ENCODE results near the gene UCK2. TPM values are rescaled to one million over a fixed set of nuclear protein-coding genes. Genes with fewer than 3 reads are reported as not detected.

Gene UCK2
- total and polyA plus RNA-seq, 2 donors (not counting 1 experiment from before 2014, with no cell fraction given): 8.9 to 11.5 TPM

GRCh38 chr1:165960136-165960535 is 132.7 kb downstream of the UCK2 start:
- H3K4me1 Mint-ChIP-seq: no peaks in the 10 kb centered on the region
- Histone ChIP-seq H3K27ac (ENCODE audit: low read length in 2 of 2) (no peak overlapping the region), H3K4me1 (ENCODE audit: control insufficient read depth in 2 of 2, insufficient read depth in 2 of 2, low read length in 2 of 2) (no peaks in the 10 kb centered on the region), H3K79me2 (ENCODE audit: control insufficient read depth, insufficient read depth, low read length) (no peaks in the 10 kb centered on the region), H3K4me3 (ENCODE audit: control extremely low read depth in 1 of 5, extremely low read depth in 1 of 5, insufficient read depth in 1 of 5, low read depth in 2 of 5, low read length in 4 of 5) (no peak overlapping the region), H3K4me2 (replicated peaks; ENCODE audit: low read depth, low read length, poor library complexity, severe bottlenecking) (no peak overlapping the region), H3K9ac (ENCODE audit: low read length) (no peak overlapping the region), H2AFZ (ENCODE audit: insufficient read depth, low read depth, low read length, poor library complexity, severe bottlenecking) (no peak overlapping the region), H3K9me3 (ENCODE audit: control extremely low read depth in 1 of 3, control insufficient read depth in 2 of 3, insufficient read depth in 1 of 3, low read length in 2 of 3) (no peaks in the 10 kb centered on the region), H3K36me3 (replicated peaks in 1 of 2; ENCODE audit: control extremely low read depth in 1 of 2, control insufficient read depth in 1 of 2, extremely low read depth in 1 of 2, insufficient read depth in 2 of 2, low read length in 1 of 2) (no peaks in the 10 kb centered on the region), H4K20me1 (ENCODE audit: control insufficient read depth, insufficient read depth, low read length, poor library complexity, severe bottlenecking) (no peaks in the 10 kb centered on the region), H3K27me3 (replicated peaks in 1 of 4; ENCODE audit: control extremely low read depth in 1 of 4, control insufficient read depth in 3 of 4, insufficient read depth in 4 of 4, low read length in 3 of 4) (no peaks in the 10 kb centered on the region)
- no peak overlapping the region for H3K27ac Mint-ChIP-seq
- TF ChIP-seq, protein P1, sequence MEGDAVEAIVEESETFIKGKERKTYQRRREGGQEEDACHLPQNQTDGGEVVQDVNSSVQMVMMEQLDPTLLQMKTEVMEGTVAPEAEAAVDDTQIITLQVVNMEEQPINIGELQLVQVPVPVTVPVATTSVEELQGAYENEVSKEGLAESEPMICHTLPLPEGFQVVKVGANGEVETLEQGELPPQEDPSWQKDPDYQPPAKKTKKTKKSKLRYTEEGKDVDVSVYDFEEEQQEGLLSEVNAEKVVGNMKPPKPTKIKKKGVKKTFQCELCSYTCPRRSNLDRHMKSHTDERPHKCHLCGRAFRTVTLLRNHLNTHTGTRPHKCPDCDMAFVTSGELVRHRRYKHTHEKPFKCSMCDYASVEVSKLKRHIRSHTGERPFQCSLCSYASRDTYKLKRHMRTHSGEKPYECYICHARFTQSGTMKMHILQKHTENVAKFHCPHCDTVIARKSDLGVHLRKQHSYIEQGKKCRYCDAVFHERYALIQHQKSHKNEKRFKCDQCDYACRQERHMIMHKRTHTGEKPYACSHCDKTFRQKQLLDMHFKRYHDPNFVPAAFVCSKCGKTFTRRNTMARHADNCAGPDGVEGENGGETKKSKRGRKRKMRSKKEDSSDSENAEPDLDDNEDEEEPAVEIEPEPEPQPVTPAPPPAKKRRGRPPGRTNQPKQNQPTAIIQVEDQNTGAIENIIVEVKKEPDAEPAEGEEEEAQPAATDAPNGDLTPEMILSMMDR (IDR thresholded peaks at IDR 0.05): no peak
- no peak for TF ChIP-seq EZH2 (IDR thresholded peaks at IDR 0.05; ENCODE audit: borderline replicate concordance, insufficient read depth, low read depth, low read length, poor library complexity, severe bottlenecking)
- intact Hi-C loops (cut with micrococcal nuclease): no loop called here
- H3K4me3 Mint-ChIP-seq: no peak overlapping the region
- peaks cover 6% of the 10 kb centered on the region for H3K27me3 Mint-ChIP-seq
- 80% methylated on average over 1 of the region's 2 CpGs for WGBS (ENCODE audit: insufficient coverage)
- H3K9me3 Mint-ChIP-seq (ENCODE audit: insufficient read depth): no peaks in the 10 kb centered on the region
- ATAC-seq (ENCODE audit: low read depth) (no peak), DNase-seq (no peak)
- CTCF ChIA-PET: no interaction called here
- POLR2A ChIA-PET: no interaction called here

GRCh38 chr1:165960881-165961280 is 133.5 kb downstream of the UCK2 start:
- Histone ChIP-seq H3K79me2 (ENCODE audit: control insufficient read depth, insufficient read depth, low read length) (no peaks in the 10 kb centered on the region), H3K27ac (ENCODE audit: low read length in 2 of 2) (no peak overlapping the region), H3K36me3 (replicated peaks in 1 of 2; ENCODE audit: control extremely low read depth in 1 of 2, control insufficient read depth in 1 of 2, extremely low read depth in 1 of 2, insufficient read depth in 2 of 2, low read length in 1 of 2) (no peaks in the 10 kb centered on the region), H3K27me3 (replicated peaks in 1 of 4; ENCODE audit: control extremely low read depth in 1 of 4, control insufficient read depth in 3 of 4, insufficient read depth in 4 of 4, low read length in 3 of 4) (no peaks in the 10 kb centered on the region), H3K9ac (ENCODE audit: low read length) (no peak overlapping the region), H2AFZ (ENCODE audit: insufficient read depth, low read depth, low read length, poor library complexity, severe bottlenecking) (no peak overlapping the region), H3K9me3 (ENCODE audit: control extremely low read depth in 1 of 3, control insufficient read depth in 2 of 3, insufficient read depth in 1 of 3, low read length in 2 of 3) (no peaks in the 10 kb centered on the region), H3K4me3 (ENCODE audit: control extremely low read depth in 1 of 5, extremely low read depth in 1 of 5, insufficient read depth in 1 of 5, low read depth in 2 of 5, low read length in 4 of 5) (no peak overlapping the region), H4K20me1 (ENCODE audit: control insufficient read depth, insufficient read depth, low read length, poor library complexity, severe bottlenecking) (no peaks in the 10 kb centered on the region), H3K4me2 (replicated peaks; ENCODE audit: low read depth, low read length, poor library complexity, severe bottlenecking) (no peak overlapping the region), H3K4me1 (ENCODE audit: control insufficient read depth in 2 of 2, insufficient read depth in 2 of 2, low read length in 2 of 2) (no peaks in the 10 kb centered on the region)
- ChIA-PET POLR2A (no interaction called here), CTCF (no interaction called here)
- ATAC-seq (ENCODE audit: low read depth) (no peak), DNase-seq (no peak)
- intact Hi-C loops (cut with micrococcal nuclease): no loop called here
- 90% methylated on average over 1 of the region's 2 CpGs for WGBS (ENCODE audit: insufficient coverage)
- Mint-ChIP-seq H3K27me3 (peaks cover 3% of the 10 kb centered on the region), H3K27ac (no peak overlapping the region), H3K4me1 (no peaks in the 10 kb centered on the region), H3K4me3 (no peak overlapping the region), H3K9me3 (ENCODE audit: insufficient read depth) (no peaks in the 10 kb centered on the region)
- TF ChIP-seq EZH2 (IDR thresholded peaks at IDR 0.05; ENCODE audit: borderline replicate concordance, insufficient read depth, low read depth, low read length, poor library complexity, severe bottlenecking): no peak
- TF ChIP-seq, protein P1 (IDR thresholded peaks at IDR 0.05): no peak

Other genes starting within 250 kb of the UCK2 start
- gene MGST3, start 196.4 kb upstream of the UCK2 start, total RNA-seq: 41.7 and 46.0 TPM in 2 replicates
- 21.1 and 35.6 TPM in 2 replicates for gene MGST3, start 196.4 kb upstream of the UCK2 start, polyA plus RNA-seq
- gene ALDH9A1, start 129.1 kb upstream of the UCK2 start, total RNA-seq: 37.5 and 37.9 TPM in 2 replicates
- gene ALDH9A1, start 129.1 kb upstream of the UCK2 start, polyA plus RNA-seq: 22.6 and 23.5 TPM in 2 replicates
- gene TMCO1, start 58.7 kb upstream of the UCK2 start, total RNA-seq: 34.8 and 39.5 TPM in 2 replicates
- 16.1 and 16.4 TPM in 2 replicates for gene TMCO1, start 58.7 kb upstream of the UCK2 start, polyA plus RNA-seq

All from B cell (primary cell).